Activated naive CD8-positive, alpha-beta T cell treated with anti-CD3 and anti-CD28 coated beads, Interleukin-2, amount 10 ng/mL, durations not matched to agents 7 days and 5 days (primary cell): Measurements from ENCODE around the gene RARA. TPM values are rescaled to one million over a fixed set of nuclear protein-coding genes. Genes with fewer than 3 reads are reported as not detected.

Source experiments
- ATAC-seq: fragments of 150-1000 bp; cut with Tn5 transposase; one replicate; pipeline ENCODE4 v1.10.0; 2021; ENCODE audit warnings: low read depth, moderate library complexity
- POLR2A ChIA-PET: fragments of 350-600 bp; sonication (Branson Sonifier 250); formaldehyde crosslinking; loops from one replicate; lab custom pipeline; 2021; ENCODE audit warnings: antibody characterized with exemption; lab: Charles Lee
- DNase-seq: peaks from one replicate; pipeline ENCODE4 v3.0.0; 2021
- H3K27ac Mint-ChIP-seq: one replicate; pipeline ENCODE4 v1.8.0; 2022; ENCODE audit warnings: mild to moderate bottlenecking, mixed read lengths
- H3K27me3 Mint-ChIP-seq: one replicate; pipeline ENCODE4 v1.8.0; 2022; ENCODE audit warnings: mild to moderate bottlenecking, moderate library complexity, mixed read lengths
- H3K36me3 Mint-ChIP-seq: one replicate; pipeline ENCODE4 v1.8.0; 2021; ENCODE audit warnings: mild to moderate bottlenecking, mixed read lengths
- H3K4me1 Mint-ChIP-seq: one replicate; pipeline ENCODE4 v1.8.0; 2021; ENCODE audit warnings: mixed read lengths
- H3K4me3 Mint-ChIP-seq: one replicate; pipeline ENCODE4 v1.8.0; 2022; ENCODE audit warnings: mild to moderate bottlenecking, moderate library complexity, mixed read lengths
- H3K9me3 Mint-ChIP-seq: one replicate; pipeline ENCODE4 v1.8.0; 2021; ENCODE audit warnings: mixed read lengths
- total RNA-seq, 2 experiments: library from RNA; stranded (reverse); gene quantifications; one replicate each; pipeline ENCODE4 v1.2.3, GENCODE V29; 2021

The RARA gene
- total RNA-seq, 2 experiments from 2014 or later = 51.7 to 53.6 TPM

- ATAC-seq (no peak), DNase-seq (no peak)
- POLR2A ChIA-PET = interaction anchor here (8.7 kb wide), 1 partner anchor 15 kb away, joined by 170 read pairs; no protein-coding TSS in a partner anchor
- Mint-ChIP-seq H3K27ac (peak overlapping the region; percentile 87), H3K9me3 (peaks cover 1% of the 10 kb centered on the region), H3K4me1 (peaks cover 62% of the 10 kb centered on the region), H3K36me3 (peaks cover 40% of the 10 kb centered on the region), H3K27me3 (no peaks in the 10 kb centered on the region), H3K4me3 (no peak overlapping the region)
These were observed 31.3 kb downstream of the RARA start for GRCh38 chr17:40340327-40340726.

- peak; percentile 85 for DNase-seq
- POLR2A ChIA-PET = interaction anchor here (0.9 to 8.7 kb wide), 4 partner anchors 16 to 38 kb away, joined by 3 to 170 read pairs (median 4); no protein-coding TSS in a partner anchor
- Mint-ChIP-seq H3K4me3 (peak overlapping the region; percentile 84), H3K36me3 (peaks cover 40% of the 10 kb centered on the region), H3K27me3 (no peaks in the 10 kb centered on the region), H3K4me1 (peaks cover 65% of the 10 kb centered on the region), H3K9me3 (peaks cover 1% of the 10 kb centered on the region), H3K27ac (peak overlapping the region; percentile 87)
- peak; percentile 81 for ATAC-seq
These were observed 32.2 kb downstream of the RARA start for GRCh38 chr17:40340880-40341807.

- peak overlapping the region; percentile 84 for H3K4me3 Mint-ChIP-seq
- peaks cover 66% of the 10 kb centered on the region for H3K4me1 Mint-ChIP-seq
- peak overlapping the region; percentile 73 for H3K27ac Mint-ChIP-seq
- DNase-seq = no peak
- H3K27me3 Mint-ChIP-seq = no peaks in the 10 kb centered on the region
- H3K36me3 Mint-ChIP-seq = peaks cover 40% of the 10 kb centered on the region
- peaks cover 1% of the 10 kb centered on the region for H3K9me3 Mint-ChIP-seq
- ATAC-seq = no peak
- POLR2A ChIA-PET = interaction anchor here (8.7 kb wide), 1 partner anchor 16 kb away, joined by 170 read pairs; no protein-coding TSS in a partner anchor
These were observed 33.0 kb downstream of the RARA start for GRCh38 chr17:40341808-40342503.

GRCh38 chr17:40342504-40343218 is 33.7 kb downstream of the RARA start:
- ATAC-seq (no peak), DNase-seq (no peak)
- peak overlapping the region; percentile 84 for H3K4me3 Mint-ChIP-seq
- peaks cover 34% of the 10 kb centered on the region for H3K36me3 Mint-ChIP-seq
- H3K9me3 Mint-ChIP-seq = peaks cover 1% of the 10 kb centered on the region
- peaks cover 65% of the 10 kb centered on the region for H3K4me1 Mint-ChIP-seq
- H3K27ac Mint-ChIP-seq = peak overlapping the region; percentile 73
- no peaks in the 10 kb centered on the region for H3K27me3 Mint-ChIP-seq
- POLR2A ChIA-PET = interaction anchor here (8.7 kb wide), 1 partner anchor 17 kb away, joined by 170 read pairs; no protein-coding TSS in a partner anchor

- POLR2A ChIA-PET = interaction anchor here (1.3 to 8.7 kb wide), 2 partner anchors 18 to 28 kb away, joined by 3 to 170 read pairs; no protein-coding TSS in a partner anchor
- Mint-ChIP-seq H3K9me3 (no peaks in the 10 kb centered on the region), H3K27me3 (no peaks in the 10 kb centered on the region), H3K4me3 (peak overlapping the region; percentile 84), H3K4me1 (peaks cover 65% of the 10 kb centered on the region), H3K27ac (peak overlapping the region; percentile 60), H3K36me3 (peaks cover 30% of the 10 kb centered on the region)
- no peak for ATAC-seq
- DNase-seq = no peak
These were observed 34.5 kb downstream of the RARA start for GRCh38 chr17:40343219-40344119.

GRCh38 chr17:40344421-40345160 is 35.6 kb downstream of the RARA start:
- H3K27me3 Mint-ChIP-seq = no peaks in the 10 kb centered on the region
- no peak for ATAC-seq
- H3K4me3 Mint-ChIP-seq = peak overlapping the region; percentile 68
- H3K36me3 Mint-ChIP-seq = peaks cover 32% of the 10 kb centered on the region
- no peaks in the 10 kb centered on the region for H3K9me3 Mint-ChIP-seq
- no peak for DNase-seq
- H3K27ac Mint-ChIP-seq = peak overlapping the region; percentile 56
- H3K4me1 Mint-ChIP-seq = peaks cover 65% of the 10 kb centered on the region
- POLR2A ChIA-PET = interaction anchor here (0.5 to 8.7 kb wide), 7 partner anchors 18 to 1344 kb away, joined by 3 to 170 read pairs (median 3); partner anchors contain the start of genes EIF1 and TOP2A

GRCh38 chr17:40345161-40345993 is 36.4 kb downstream of the RARA start:
- DNase-seq = no peak
- H3K27ac Mint-ChIP-seq = peak overlapping the region; percentile 56

GRCh38 chr17:40345994-40346764 is 37.2 kb downstream of the RARA start:
- Mint-ChIP-seq H3K27ac (peak overlapping the region; percentile 77), H3K4me3 (peak overlapping the region; percentile 67), H3K36me3 (peaks cover 25% of the 10 kb centered on the region), H3K4me1 (peaks cover 57% of the 10 kb centered on the region), H3K9me3 (no peaks in the 10 kb centered on the region), H3K27me3 (no peaks in the 10 kb centered on the region)
- DNase-seq (no peak), ATAC-seq (no peak)
- POLR2A ChIA-PET = interaction anchor here (1.1 to 8.7 kb wide), 7 partner anchors 16 to 195 kb away, joined by 3 to 170 read pairs (median 4); partner anchors contain the start of gene TOP2A

More at GRCh38 chr17:40345161-40345993, 36.4 kb downstream of the RARA start:
- peaks cover 63% of the 10 kb centered on the region for H3K4me1 Mint-ChIP-seq
- no peaks in the 10 kb centered on the region for H3K9me3 Mint-ChIP-seq
- peak overlapping the region; percentile 68 for H3K4me3 Mint-ChIP-seq
- no peaks in the 10 kb centered on the region for H3K27me3 Mint-ChIP-seq
- H3K36me3 Mint-ChIP-seq = peaks cover 29% of the 10 kb centered on the region
- peak; percentile 27 for ATAC-seq
- POLR2A ChIA-PET = interaction anchor here (0.5 to 8.7 kb wide), 9 partner anchors 17 to 1344 kb away, joined by 3 to 170 read pairs (median 3); partner anchors contain the start of genes EIF1 and TOP2A

- POLR2A ChIA-PET = interaction anchor here (0.5 to 1.8 kb wide), 2 partner anchors 40 to 68 kb away, joined by 5 read pairs; no protein-coding TSS in a partner anchor
- H3K36me3 Mint-ChIP-seq = peaks cover 24% of the 10 kb centered on the region
- H3K27me3 Mint-ChIP-seq = no peaks in the 10 kb centered on the region
- H3K4me3 Mint-ChIP-seq = peak overlapping the region; percentile 67
- no peak for ATAC-seq
- H3K9me3 Mint-ChIP-seq = no peaks in the 10 kb centered on the region
- peak overlapping the region; percentile 58 for H3K27ac Mint-ChIP-seq
- DNase-seq = no peak
- peaks cover 57% of the 10 kb centered on the region for H3K4me1 Mint-ChIP-seq
These were observed 37.8 kb downstream of the RARA start for GRCh38 chr17:40346765-40347158.
